SW480 (cell line): Measurements from ENCODE around the gene PTX3.

Experiments used
- DNase-seq: peaks from one replicate; pipeline ENCODE4 v3.0.0-alpha.2; 2016; ENCODE audit warnings: low spot score

The PTX3 gene

DNA sequence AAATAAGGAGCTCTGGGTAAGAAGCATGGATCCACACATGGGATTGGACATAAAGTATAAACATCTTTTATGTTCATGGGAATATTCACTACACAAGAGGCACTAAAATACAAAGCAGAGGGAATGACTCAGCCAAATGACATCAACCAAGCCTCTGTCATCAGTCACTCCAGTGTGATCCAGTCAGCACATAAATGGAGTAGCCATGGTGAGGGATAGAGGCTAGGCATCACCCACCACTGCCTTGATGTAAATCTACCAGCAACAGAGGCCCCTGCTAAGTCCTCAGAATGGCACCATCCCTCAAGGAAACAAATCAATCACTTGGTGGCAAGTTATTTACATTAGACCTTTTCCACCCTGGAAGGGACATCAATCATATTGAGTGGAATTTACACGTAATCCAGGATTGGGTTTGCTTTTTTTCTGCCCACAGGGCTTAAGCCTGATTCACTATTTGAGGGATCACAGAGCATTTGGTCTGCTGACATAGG is 39.3 kb downstream of the PTX3 start:
- DNase-seq: peak; percentile 18

DNA sequence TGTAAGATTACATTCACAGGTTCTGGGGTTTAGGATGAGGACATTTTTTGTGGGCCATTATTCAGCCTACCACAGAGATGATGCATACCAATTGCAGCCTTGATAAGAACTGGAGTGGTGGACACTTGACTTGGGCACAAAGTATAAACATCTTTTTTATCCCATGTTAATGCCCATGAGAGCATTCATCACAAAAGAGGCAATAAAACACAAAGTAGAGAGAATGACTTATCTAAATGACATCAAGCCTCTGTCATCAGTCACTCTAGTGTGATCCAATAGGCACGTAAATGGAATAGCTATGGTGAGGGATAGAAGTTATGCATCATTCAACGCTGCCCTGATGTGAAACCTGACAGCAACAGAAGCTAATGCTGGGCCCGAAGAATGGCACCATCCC is 40.8 kb downstream of the PTX3 start:
- DNase-seq: no peak

GRCh38 chr3:157479464-157480243 is 43.0 kb downstream of the PTX3 start:
- DNase-seq: no peak

DNA sequence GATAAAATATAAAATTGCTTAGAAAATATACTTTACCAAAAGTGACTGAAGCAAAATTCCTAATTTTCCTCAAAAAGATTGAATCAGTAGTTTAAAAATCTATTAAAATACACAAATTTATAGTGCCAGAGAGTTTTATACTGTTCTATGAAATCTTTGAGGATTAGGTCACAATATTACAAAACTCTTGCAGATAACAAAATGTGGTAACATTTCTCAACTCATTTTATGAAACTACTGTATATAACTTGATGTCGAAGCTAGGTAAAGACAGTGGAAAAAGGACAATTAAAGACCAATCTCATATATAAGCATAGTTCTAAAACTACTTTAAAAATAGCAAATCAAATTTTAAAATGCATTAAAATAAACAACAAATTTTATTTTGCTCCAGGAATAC is 50.7 kb downstream of the PTX3 start:
- DNase-seq: no peak

DNA sequence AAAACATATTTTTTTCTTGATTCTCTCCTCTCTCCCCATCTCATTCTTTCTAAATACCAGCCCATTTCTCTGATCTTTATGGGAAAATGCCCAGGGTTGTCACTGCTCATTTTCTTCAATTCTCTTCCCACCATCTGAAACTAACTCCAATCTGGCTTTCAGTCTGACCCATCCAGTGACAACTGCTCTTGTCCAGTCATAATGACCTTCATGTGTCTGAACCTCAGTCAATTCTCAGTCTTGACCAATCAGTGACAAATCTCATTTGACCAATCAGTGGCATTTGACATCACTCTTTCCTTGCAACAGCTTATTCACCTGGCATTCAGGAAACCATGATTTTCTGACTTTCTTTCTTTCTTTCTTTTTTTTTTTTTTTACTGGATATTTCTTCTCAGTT is 51.5 kb downstream of the PTX3 start:
- no peak for DNase-seq

GRCh38 chr3:157491136-157491535 is 54.5 kb downstream of the PTX3 start:
- DNase-seq: no peak
